Measurements from ENCODE around the gene PNO1.

DNA sequence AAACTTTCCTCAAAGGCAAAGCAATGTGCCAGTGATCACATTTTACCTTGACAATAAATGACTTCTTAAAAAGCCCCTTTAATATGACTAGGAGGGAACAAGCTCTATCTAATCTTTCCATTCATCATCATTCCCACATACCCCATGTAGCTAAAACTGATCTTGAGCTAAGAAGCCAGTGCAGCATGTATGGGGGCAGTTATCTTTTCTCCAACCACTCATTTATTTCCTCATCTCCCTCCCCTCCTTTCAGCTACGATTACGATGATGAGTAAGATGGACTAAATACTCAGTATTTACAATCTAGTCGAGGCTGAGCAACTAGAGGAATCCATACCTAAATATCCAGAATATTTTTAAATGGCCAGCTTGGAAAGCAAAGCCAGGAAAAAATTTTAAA lies 35.5 kb downstream of the PNO1 start:
- TF ChIP-seq, protein P1, sequence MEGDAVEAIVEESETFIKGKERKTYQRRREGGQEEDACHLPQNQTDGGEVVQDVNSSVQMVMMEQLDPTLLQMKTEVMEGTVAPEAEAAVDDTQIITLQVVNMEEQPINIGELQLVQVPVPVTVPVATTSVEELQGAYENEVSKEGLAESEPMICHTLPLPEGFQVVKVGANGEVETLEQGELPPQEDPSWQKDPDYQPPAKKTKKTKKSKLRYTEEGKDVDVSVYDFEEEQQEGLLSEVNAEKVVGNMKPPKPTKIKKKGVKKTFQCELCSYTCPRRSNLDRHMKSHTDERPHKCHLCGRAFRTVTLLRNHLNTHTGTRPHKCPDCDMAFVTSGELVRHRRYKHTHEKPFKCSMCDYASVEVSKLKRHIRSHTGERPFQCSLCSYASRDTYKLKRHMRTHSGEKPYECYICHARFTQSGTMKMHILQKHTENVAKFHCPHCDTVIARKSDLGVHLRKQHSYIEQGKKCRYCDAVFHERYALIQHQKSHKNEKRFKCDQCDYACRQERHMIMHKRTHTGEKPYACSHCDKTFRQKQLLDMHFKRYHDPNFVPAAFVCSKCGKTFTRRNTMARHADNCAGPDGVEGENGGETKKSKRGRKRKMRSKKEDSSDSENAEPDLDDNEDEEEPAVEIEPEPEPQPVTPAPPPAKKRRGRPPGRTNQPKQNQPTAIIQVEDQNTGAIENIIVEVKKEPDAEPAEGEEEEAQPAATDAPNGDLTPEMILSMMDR (conservative IDR thresholded peaks at IDR 0.05; ENCODE audit: low read depth, low read length), result no peak
- no peak for TF ChIP-seq EZH2 (IDR thresholded peaks at IDR 0.05; ENCODE audit: borderline replicate concordance, low read depth, low read length, poor library complexity, severe bottlenecking)

Measured in A673 (cell line).